Measurements from ENCODE around the gene RBM28.

DNA sequence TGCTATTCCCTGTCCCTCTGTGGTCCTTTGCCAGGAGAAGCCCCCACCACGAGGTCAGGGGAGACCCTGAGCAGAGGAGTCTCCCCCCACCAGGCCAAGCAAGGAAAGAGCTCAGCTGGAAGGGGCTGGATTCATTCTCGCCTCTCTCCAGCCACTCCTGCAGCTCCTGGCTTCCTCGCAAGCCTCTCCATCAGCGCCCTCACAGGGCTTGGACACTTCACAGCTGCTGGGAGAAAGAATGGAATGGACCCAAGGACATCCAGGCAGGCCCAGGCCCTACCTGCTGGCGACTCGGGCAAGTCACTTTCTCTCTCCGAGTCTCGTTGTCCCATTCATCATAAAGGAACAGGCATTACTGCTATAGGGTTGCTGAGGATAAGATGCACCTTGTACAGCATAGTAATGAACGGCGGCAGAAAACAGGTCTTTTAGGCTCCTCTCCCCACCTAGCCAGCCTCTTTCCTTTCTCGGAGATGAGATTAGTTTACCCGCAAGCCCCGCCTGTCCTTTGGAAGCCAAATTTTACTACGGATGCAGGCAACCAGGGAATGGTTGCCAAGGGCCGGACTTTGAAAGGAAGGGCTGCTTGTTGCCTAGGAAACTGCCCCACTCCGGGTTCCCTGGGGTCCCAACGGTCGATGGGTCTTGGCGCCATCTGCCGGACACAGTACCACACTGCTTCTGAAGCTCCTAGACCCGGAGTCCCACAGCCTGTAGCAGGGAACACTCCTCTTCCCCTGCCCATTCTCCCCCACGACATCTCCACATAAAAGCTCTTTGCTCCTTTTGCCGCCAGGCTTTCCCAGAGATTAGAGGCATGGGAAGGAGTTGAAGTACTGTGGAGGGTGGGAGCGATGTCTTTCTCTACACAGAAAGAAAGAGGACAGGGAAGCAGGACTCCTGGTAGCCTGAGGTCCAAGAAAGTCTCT, 43.8 kb upstream of the RBM28 start:
- TF ChIP-seq, protein P1, sequence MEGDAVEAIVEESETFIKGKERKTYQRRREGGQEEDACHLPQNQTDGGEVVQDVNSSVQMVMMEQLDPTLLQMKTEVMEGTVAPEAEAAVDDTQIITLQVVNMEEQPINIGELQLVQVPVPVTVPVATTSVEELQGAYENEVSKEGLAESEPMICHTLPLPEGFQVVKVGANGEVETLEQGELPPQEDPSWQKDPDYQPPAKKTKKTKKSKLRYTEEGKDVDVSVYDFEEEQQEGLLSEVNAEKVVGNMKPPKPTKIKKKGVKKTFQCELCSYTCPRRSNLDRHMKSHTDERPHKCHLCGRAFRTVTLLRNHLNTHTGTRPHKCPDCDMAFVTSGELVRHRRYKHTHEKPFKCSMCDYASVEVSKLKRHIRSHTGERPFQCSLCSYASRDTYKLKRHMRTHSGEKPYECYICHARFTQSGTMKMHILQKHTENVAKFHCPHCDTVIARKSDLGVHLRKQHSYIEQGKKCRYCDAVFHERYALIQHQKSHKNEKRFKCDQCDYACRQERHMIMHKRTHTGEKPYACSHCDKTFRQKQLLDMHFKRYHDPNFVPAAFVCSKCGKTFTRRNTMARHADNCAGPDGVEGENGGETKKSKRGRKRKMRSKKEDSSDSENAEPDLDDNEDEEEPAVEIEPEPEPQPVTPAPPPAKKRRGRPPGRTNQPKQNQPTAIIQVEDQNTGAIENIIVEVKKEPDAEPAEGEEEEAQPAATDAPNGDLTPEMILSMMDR (IDR thresholded peaks at IDR 0.05) = peak in 1 of 3 donors; percentile 60
- no peak for TF ChIP-seq POLR2A (IDR thresholded peaks at IDR 0.05)

Measured in lower leg skin (tissue), 3 donors.